ENCODE measurements around the gene MYO3B.

- TF ChIP-seq MAX (IDR thresholded peaks at IDR 0.05; ENCODE audit: low read depth, low read length), result no peak
- TF ChIP-seq CTCF (IDR thresholded peaks at IDR 0.05; ENCODE audit: low read depth, low read length), result no peak
- no peak for TF ChIP-seq POLR2A (IDR thresholded peaks at IDR 0.05; ENCODE audit: extremely low read depth, insufficient read length)
- TF ChIP-seq MYC (IDR thresholded peaks at IDR 0.05; ENCODE audit: low read depth, low read length), result no peak
These were observed 372.6 kb downstream of the MYO3B start for GRCh38 chr2:170550501-170550900.

All from NB4 (cell line).